H9 (cell line): Measurements from ENCODE around the gene RABGEF1. TPM values are rescaled to one million over a fixed set of nuclear protein-coding genes. Genes with fewer than 3 reads are reported as not detected.

Experiments
- DNase-seq: peaks from one replicate; pipeline ENCODE4 v3.0.0-alpha.2; 2017
- H2AFZ ChIP-seq: one replicate; pipeline ENCODE4 v1.6.1; 2013; ENCODE audit warnings: mild to moderate bottlenecking, low read length, control low read depth, moderate library complexity
- H2AK5ac ChIP-seq: 2 replicates; pipeline ENCODE4 v1.6.1; 2013; ENCODE audit warnings: low read length, control low read depth, mixed read lengths; ENCODE audit not compliant: insufficient read length
- H2BK120ac ChIP-seq: one replicate; pipeline ENCODE4 v1.6.1; 2013; ENCODE audit warnings: low read depth, mild to moderate bottlenecking, low read length, control low read depth, inconsistent platforms; ENCODE audit not compliant: poor library complexity, severe bottlenecking
- H2BK12ac ChIP-seq: 2 replicates; pipeline ENCODE4 v1.6.1; 2013; ENCODE audit warnings: low read length, control low read depth, mixed read lengths, low read depth; ENCODE audit not compliant: insufficient read length
- H2BK15ac ChIP-seq: 2 replicates; pipeline ENCODE4 v1.6.1; 2013; ENCODE audit warnings: low read depth, low read length, control low read depth
- H2BK20ac ChIP-seq: one replicate; pipeline ENCODE4 v1.6.1; 2013; ENCODE audit warnings: low read depth, mild to moderate bottlenecking, low read length, control low read depth, inconsistent platforms; ENCODE audit not compliant: poor library complexity, severe bottlenecking
- H2BK5ac ChIP-seq: 2 replicates; pipeline ENCODE4 v1.6.1; 2013; ENCODE audit warnings: low read length, control low read depth, mixed read lengths; ENCODE audit not compliant: insufficient read length
- H3K14ac ChIP-seq: 2 replicates; pipeline ENCODE4 v1.6.1; 2013; ENCODE audit warnings: low read length, control low read depth; ENCODE audit not compliant: insufficient read depth
- H3K18ac ChIP-seq: 2 replicates; pipeline ENCODE4 v1.6.1; 2013; ENCODE audit warnings: low read depth, mild to moderate bottlenecking, mixed read lengths, low read length, control low read depth; ENCODE audit not compliant: insufficient read length
- H3K23ac ChIP-seq: 2 replicates; pipeline ENCODE4 v1.6.1; 2013; ENCODE audit warnings: low read length, control low read depth, mixed read lengths, low read depth; ENCODE audit not compliant: insufficient read length
- H3K23me2 ChIP-seq: 2 replicates; pipeline ENCODE4 v1.6.1; 2013; ENCODE audit warnings: low read depth, mild to moderate bottlenecking, mixed read lengths, low read length, control low read depth; ENCODE audit not compliant: insufficient read length, poor library complexity, severe bottlenecking
- H3K27ac ChIP-seq: 2 replicates; pipeline ENCODE4 v1.5.1; 2013; ENCODE audit warnings: low read length, control low read depth, mixed read lengths, low read depth; ENCODE audit not compliant: insufficient read length
- H3K27me3 ChIP-seq: 2 replicates; pipeline ENCODE4 v1.6.1; 2013; ENCODE audit warnings: low read length, control low read depth, inconsistent platforms; ENCODE audit not compliant: insufficient read depth
- H3K4ac ChIP-seq: 2 replicates; pipeline ENCODE4 v1.6.1; 2013; ENCODE audit warnings: low read depth, mild to moderate bottlenecking, control low read depth, inconsistent platforms, low read length, moderate library complexity
- H3K4me1 ChIP-seq: 2 replicates; pipeline ENCODE4 v1.6.1; 2013; ENCODE audit warnings: low read length, control low read depth, inconsistent platforms; ENCODE audit not compliant: insufficient read depth
- H3K4me2 ChIP-seq: 2 replicates; pipeline ENCODE4 v1.6.1; 2013; ENCODE audit warnings: low read length, control low read depth, mixed read lengths; ENCODE audit not compliant: insufficient read length, insufficient read depth
- H3K56ac ChIP-seq: 2 replicates; pipeline ENCODE4 v1.6.1; 2013; ENCODE audit warnings: low read depth, mild to moderate bottlenecking, mixed read lengths, low read length, control low read depth; ENCODE audit not compliant: insufficient read length
- H3K79me1 ChIP-seq: 2 replicates; pipeline ENCODE4 v1.6.1; 2013; ENCODE audit warnings: low read depth, mild to moderate bottlenecking, moderate library complexity, low read length, control low read depth, inconsistent platforms; ENCODE audit not compliant: insufficient read depth, poor library complexity, severe bottlenecking
- H3K79me2 ChIP-seq: 2 replicates; pipeline ENCODE4 v1.6.1; 2013; ENCODE audit warnings: low read length, control low read depth, inconsistent platforms; ENCODE audit not compliant: insufficient read depth
- H3K9ac ChIP-seq: 2 replicates; pipeline ENCODE4 v1.6.1; 2013; ENCODE audit warnings: low read length, control low read depth, mixed read lengths; ENCODE audit not compliant: insufficient read length; ENCODE audit errors: extremely low read depth
- H3K9me3 ChIP-seq: one replicate; pipeline ENCODE4 v1.6.1; 2013; ENCODE audit warnings: low read depth, low read length, inconsistent platforms; ENCODE audit not compliant: control insufficient read depth
- H3T11ph ChIP-seq: one replicate; pipeline ENCODE4 v1.6.1; 2013; ENCODE audit warnings: mild to moderate bottlenecking, low read length, control low read depth, inconsistent platforms
- H4K20me1 ChIP-seq: one replicate; pipeline ENCODE4 v1.6.1; 2013; ENCODE audit not compliant: control insufficient read depth, insufficient read length, insufficient read depth
- H4K5ac ChIP-seq: 2 replicates; pipeline ENCODE4 v1.6.1; 2013; ENCODE audit warnings: low read depth, mild to moderate bottlenecking, mixed read lengths, low read length, control low read depth; ENCODE audit not compliant: insufficient read length
- H4K8ac ChIP-seq: replicated peaks from 2 replicates; pipeline ENCODE4 v1.6.1; 2013; ENCODE audit warnings: low read length, control low read depth, mixed read lengths, low read depth; ENCODE audit not compliant: insufficient read length
- H4K91ac ChIP-seq: 2 replicates; pipeline ENCODE4 v1.6.1; 2013; ENCODE audit warnings: low read depth, mild to moderate bottlenecking, moderate library complexity, mixed read lengths, low read length, control low read depth; ENCODE audit not compliant: insufficient read length
- H3K27ac Mint-ChIP-seq, 3 experiments: 2 replicates in 2 of 3; 3 replicates in 1 of 3; pipeline ENCODE4 v1.8.0; 2020 to 2021; ENCODE audit warnings: mixed read lengths in 3 of 3, mild to moderate bottlenecking in 1 of 3, moderate library complexity in 1 of 3
- H3K27me3 Mint-ChIP-seq: 2 replicates; pipeline ENCODE4 v1.8.0; 2021; ENCODE audit warnings: low read depth, mild to moderate bottlenecking, moderate library complexity, mixed read lengths
- H3K36me3 Mint-ChIP-seq, 3 experiments: 2 replicates in 2 of 3; 3 replicates in 1 of 3; pipeline ENCODE4 v1.8.0; 2020 to 2021; ENCODE audit warnings: low read depth in 3 of 3, mixed read lengths in 3 of 3; ENCODE audit not compliant: insufficient read depth in 1 of 3
- H3K4me1 Mint-ChIP-seq, 2 experiments: 2 replicates each; pipeline ENCODE4 v1.8.0; 2020; ENCODE audit warnings: mixed read lengths in 2 of 2
- H3K4me3 Mint-ChIP-seq, 2 experiments: 2 replicates in 1 of 2; 3 replicates in 1 of 2; pipeline ENCODE4 v1.8.0; 2020 to 2021; ENCODE audit warnings: mild to moderate bottlenecking in 2 of 2, mixed read lengths in 2 of 2, moderate library complexity in 1 of 2
- H3K9me3 Mint-ChIP-seq, 2 experiments: 2 replicates in 1 of 2; 3 replicates in 1 of 2; pipeline ENCODE4 v1.8.0; 2020; ENCODE audit warnings: mild to moderate bottlenecking in 2 of 2, mixed read lengths in 2 of 2, moderate library complexity in 1 of 2
- WGBS: extraction: QIAGEN DNeasy Blood & Tissue Kit; methylation state at CpG from one replicate; pipeline ENCODE4 v1.1.7; 2013; ENCODE audit warnings: missing lambda C conversion rate, low lambda C conversion rate, mixed read lengths; ENCODE audit not compliant: insufficient read length; ENCODE audit errors: extremely low coverage; 5-methylcytosine and 5-hydroxymethylcytosine counted together
- total RNA-seq: library from RNA; stranded (reverse); gene quantifications from 2 replicates; pipeline ENCODE4 v1.2.1, GENCODE V29; 2021
- TF ChIP-seq, protein P1 (sequence below): fragments of 200-600 bp; sonication (generic); conservative IDR thresholded peaks from 3 replicates; pipeline ENCODE4 v1.8.0; 2021; ENCODE audit warnings: antibody characterized with exemption, mild to moderate bottlenecking

Gene RABGEF1
- total RNA-seq, 1 experiment from 2014 or later, result 17.3 TPM

DNA sequence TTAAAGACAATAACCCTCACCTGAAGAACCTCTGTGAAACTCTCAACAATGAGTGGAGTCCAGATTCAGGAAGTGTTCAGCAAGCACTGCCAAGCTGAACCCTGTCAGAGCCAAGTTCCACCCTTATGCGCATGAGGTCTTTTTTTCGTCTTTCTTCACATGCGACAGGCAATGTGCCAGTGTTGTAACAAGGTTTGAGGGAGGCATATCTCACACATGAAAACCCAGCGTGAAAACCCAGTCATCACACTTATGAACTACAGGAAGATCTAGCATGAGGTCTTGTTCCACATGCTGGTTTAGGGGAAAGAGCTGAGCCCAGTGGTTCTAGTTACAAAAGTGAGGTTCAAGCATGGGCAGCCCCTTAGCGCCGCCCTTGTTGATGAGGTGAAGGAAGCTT, 49.7 kb downstream of the RABGEF1 start:
- Mint-ChIP-seq H3K36me3 (peaks cover 14 to 65% (median 43%) of the 10 kb centered on the region in 3 experiments; a peak in 6 of 7 replicates), H3K27me3 (no peaks in the 10 kb centered on the region), H3K27ac (no peak overlapping the region), H3K9me3 (no peaks in the 10 kb centered on the region), H3K4me1 (no peaks in the 10 kb centered on the region), H3K4me3 (no peak overlapping the region)
- H3K27ac ChIP-seq, result no peak overlapping the region
- no peak overlapping the region for H2BK15ac ChIP-seq
- no peak overlapping the region for H2BK5ac ChIP-seq
- H3T11ph ChIP-seq, result no peak overlapping the region
- no peak overlapping the region for H3K4ac ChIP-seq
- H3K23me2 ChIP-seq, result no peaks in the 10 kb centered on the region
- no peaks in the 10 kb centered on the region for H3K4me1 ChIP-seq
- H3K9ac ChIP-seq, result no peak overlapping the region
- H2AK5ac ChIP-seq, result no peak overlapping the region
- no peak overlapping the region for H2BK120ac ChIP-seq
- no peak overlapping the region for H4K8ac ChIP-seq
- TF ChIP-seq, protein P1, sequence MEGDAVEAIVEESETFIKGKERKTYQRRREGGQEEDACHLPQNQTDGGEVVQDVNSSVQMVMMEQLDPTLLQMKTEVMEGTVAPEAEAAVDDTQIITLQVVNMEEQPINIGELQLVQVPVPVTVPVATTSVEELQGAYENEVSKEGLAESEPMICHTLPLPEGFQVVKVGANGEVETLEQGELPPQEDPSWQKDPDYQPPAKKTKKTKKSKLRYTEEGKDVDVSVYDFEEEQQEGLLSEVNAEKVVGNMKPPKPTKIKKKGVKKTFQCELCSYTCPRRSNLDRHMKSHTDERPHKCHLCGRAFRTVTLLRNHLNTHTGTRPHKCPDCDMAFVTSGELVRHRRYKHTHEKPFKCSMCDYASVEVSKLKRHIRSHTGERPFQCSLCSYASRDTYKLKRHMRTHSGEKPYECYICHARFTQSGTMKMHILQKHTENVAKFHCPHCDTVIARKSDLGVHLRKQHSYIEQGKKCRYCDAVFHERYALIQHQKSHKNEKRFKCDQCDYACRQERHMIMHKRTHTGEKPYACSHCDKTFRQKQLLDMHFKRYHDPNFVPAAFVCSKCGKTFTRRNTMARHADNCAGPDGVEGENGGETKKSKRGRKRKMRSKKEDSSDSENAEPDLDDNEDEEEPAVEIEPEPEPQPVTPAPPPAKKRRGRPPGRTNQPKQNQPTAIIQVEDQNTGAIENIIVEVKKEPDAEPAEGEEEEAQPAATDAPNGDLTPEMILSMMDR, result no peak
- H4K5ac ChIP-seq, result no peak overlapping the region
- WGBS, result no CpG with 5 or more reads among the region's 6 CpGs
- no peak overlapping the region for H3K23ac ChIP-seq
- no peak overlapping the region for H2AFZ ChIP-seq
- H2BK20ac ChIP-seq, result no peak overlapping the region
- H3K18ac ChIP-seq, result no peak overlapping the region
- H3K79me1 ChIP-seq, result no peaks in the 10 kb centered on the region
- H2BK12ac ChIP-seq, result no peak overlapping the region
- H3K4me2 ChIP-seq, result no peak overlapping the region
- no peaks in the 10 kb centered on the region for H3K27me3 ChIP-seq
- H4K91ac ChIP-seq, result no peak overlapping the region
- no peak overlapping the region for H3K14ac ChIP-seq
- no peaks in the 10 kb centered on the region for H3K9me3 ChIP-seq
- no peaks in the 10 kb centered on the region for H3K79me2 ChIP-seq
- H4K20me1 ChIP-seq, result no peaks in the 10 kb centered on the region
- DNase-seq, result no peak
- H3K56ac ChIP-seq, result no peak overlapping the region
